Karpas-422 (cell line): ENCODE data around the gene INPP5E. TPM values are rescaled to one million over a fixed set of nuclear protein-coding genes. Genes with fewer than 3 reads are reported as not detected.

Experiments used
- DNase-seq: peaks from one replicate; pipeline ENCODE4 v3.0.0-alpha.2; 2015
- H2AFZ ChIP-seq: fragments of 200-600 bp; sonication (generic); 2 replicates; pipeline ENCODE4 v1.6.1; 2014; ENCODE audit warnings: antibody characterized with exemption, low read length, mixed read lengths
- H3K27ac ChIP-seq: fragments of 200-600 bp; sonication (generic); 2 replicates; pipeline ENCODE4 v1.5.1; 2014; ENCODE audit warnings: mild to moderate bottlenecking, low read length, moderate library complexity
- H3K27me3 ChIP-seq: fragments of 200-600 bp; sonication (generic); 2 replicates; pipeline ENCODE4 v1.6.1; 2014; ENCODE audit warnings: low read length, mixed read lengths
- H3K36me3 ChIP-seq: fragments of 200-600 bp; sonication (generic); 2 replicates; pipeline ENCODE4 v1.6.1; 2014; ENCODE audit warnings: low read length, mixed read lengths; ENCODE audit not compliant: insufficient read depth
- H3K4me1 ChIP-seq: fragments of 200-600 bp; sonication (generic); 2 replicates; pipeline ENCODE4 v1.6.1; 2014; ENCODE audit warnings: mild to moderate bottlenecking, low read length, mixed read lengths
- H3K4me2 ChIP-seq: fragments of 200-600 bp; sonication (generic); 2 replicates; pipeline ENCODE4 v1.6.1; 2014; ENCODE audit warnings: low read length, low read depth, mild to moderate bottlenecking; ENCODE audit not compliant: poor library complexity, severe bottlenecking
- H3K4me3 ChIP-seq: fragments of 200-600 bp; sonication (generic); 2 replicates; pipeline ENCODE4 v1.5.1; 2014; ENCODE audit warnings: mild to moderate bottlenecking, antibody characterized with exemption, low read length, mixed read lengths
- H3K79me2 ChIP-seq: fragments of 200-600 bp; sonication (generic); 2 replicates; pipeline ENCODE4 v1.6.1; 2014; ENCODE audit warnings: mild to moderate bottlenecking, low read length, mixed read lengths
- H3K9ac ChIP-seq: fragments of 200-600 bp; sonication (generic); 2 replicates; pipeline ENCODE4 v1.6.0; 2014; ENCODE audit warnings: low read length
- H3K9me2 ChIP-seq: fragments of 200-600 bp; sonication (generic), shearing (Covaris generic); replicated peaks from 2 replicates; pipeline ENCODE4 v1.6.0; 2014; ENCODE audit warnings: mild to moderate bottlenecking, low read length, moderate library complexity; ENCODE audit not compliant: insufficient read depth
- H3K9me3 ChIP-seq: fragments of 300-700, 200-600 bp; sonication (generic); 2 replicates; pipeline ENCODE4 v1.6.1; 2014; ENCODE audit warnings: low read length, mixed read lengths
- H4K20me1 ChIP-seq: fragments of 200-600 bp; sonication (generic); 2 replicates; pipeline ENCODE4 v1.6.1; 2014; ENCODE audit warnings: mild to moderate bottlenecking, antibody characterized with exemption, low read length, low read depth; ENCODE audit not compliant: insufficient read depth
- total RNA-seq: library from RNA; depleted of rRNA; stranded (reverse); fragments of >200 nt; shearing (Covaris generic); gene quantifications from 2 replicates; pipeline ENCODE4 v1.2.3, GENCODE V29; 2014; ENCODE audit warnings: low replicate concordance; rRNA removed

INPP5E gene
- total RNA-seq, 1 experiment from 2014 or later, result 8.0 TPM

GRCh38 chr9:136381311-136381710 lies 58.3 kb downstream of the INPP5E start:
- H3K9me2 ChIP-seq, result no peaks in the 10 kb centered on the region
- H3K27ac ChIP-seq, result no peak overlapping the region
- H4K20me1 ChIP-seq, result 0 out of 2 replicates have a peak, but pooled peaks cover 5% of the 10 kb centered on the region
- no peak overlapping the region for H2AFZ ChIP-seq
- H3K9me3 ChIP-seq, result no peaks in the 10 kb centered on the region
- no peak overlapping the region for H3K4me3 ChIP-seq
- no peaks in the 10 kb centered on the region for H3K4me1 ChIP-seq
- no peak overlapping the region for H3K4me2 ChIP-seq
- no peak overlapping the region for H3K9ac ChIP-seq
- no peaks in the 10 kb centered on the region for H3K27me3 ChIP-seq
- DNase-seq, result no peak
- no peaks in the 10 kb centered on the region for H3K79me2 ChIP-seq
- peaks cover 9% of the 10 kb centered on the region; the same call in 1 of the 2 replicates for H3K36me3 ChIP-seq

- H2AFZ ChIP-seq, result no peak overlapping the region
- no peaks in the 10 kb centered on the region for H3K79me2 ChIP-seq
- no peak overlapping the region for H3K27ac ChIP-seq
- DNase-seq, result no peak
- H3K9ac ChIP-seq, result no peak overlapping the region
- H3K36me3 ChIP-seq, result peaks cover 4% of the 10 kb centered on the region; the same call in 1 of the 2 replicates
- no peak overlapping the region for H3K4me2 ChIP-seq
- no peaks in the 10 kb centered on the region for H3K4me1 ChIP-seq
- no peaks in the 10 kb centered on the region for H3K27me3 ChIP-seq
- H3K4me3 ChIP-seq, result no peak overlapping the region
- no peaks in the 10 kb centered on the region for H3K9me3 ChIP-seq
- no peaks in the 10 kb centered on the region for H4K20me1 ChIP-seq
- no peaks in the 10 kb centered on the region for H3K9me2 ChIP-seq
Observed at GRCh38 chr9:136380381-136380780, 59.3 kb downstream of the INPP5E start.

GRCh38 chr9:136379891-136380290 lies 59.8 kb downstream of the INPP5E start:
- H3K4me3 ChIP-seq, result no peak overlapping the region
- H3K9ac ChIP-seq, result no peak overlapping the region
- H3K27me3 ChIP-seq, result no peaks in the 10 kb centered on the region
- H2AFZ ChIP-seq, result no peak overlapping the region
- no peaks in the 10 kb centered on the region for H3K4me1 ChIP-seq
- no peak overlapping the region for H3K27ac ChIP-seq
- no peaks in the 10 kb centered on the region for H4K20me1 ChIP-seq
- H3K36me3 ChIP-seq, result peaks cover 4% of the 10 kb centered on the region; the same call in 1 of the 2 replicates
- no peaks in the 10 kb centered on the region for H3K9me2 ChIP-seq
- H3K9me3 ChIP-seq, result no peaks in the 10 kb centered on the region
- no peaks in the 10 kb centered on the region for H3K79me2 ChIP-seq
- no peak overlapping the region for H3K4me2 ChIP-seq
- DNase-seq, result no peak

GRCh38 chr9:136379401-136379800 lies 60.2 kb downstream of the INPP5E start:
- Histone ChIP-seq H4K20me1 (no peaks in the 10 kb centered on the region), H3K27me3 (no peaks in the 10 kb centered on the region), H3K4me3 (no peak overlapping the region), H3K9ac (no peak overlapping the region), H3K9me2 (no peaks in the 10 kb centered on the region), H3K27ac (no peak overlapping the region), H3K36me3 (no peaks in the 10 kb centered on the region; the same call in 1 of the 2 replicates), H2AFZ (no peak overlapping the region), H3K9me3 (no peaks in the 10 kb centered on the region), H3K4me1 (no peaks in the 10 kb centered on the region), H3K79me2 (no peaks in the 10 kb centered on the region), H3K4me2 (no peak overlapping the region)
- DNase-seq, result no peak

- Histone ChIP-seq H2AFZ (no peak overlapping the region), H3K4me2 (no peak overlapping the region), H3K4me1 (no peaks in the 10 kb centered on the region), H3K9me3 (no peaks in the 10 kb centered on the region), H3K9ac (no peak overlapping the region), H3K36me3 (no peaks in the 10 kb centered on the region), H3K4me3 (no peak overlapping the region), H3K27me3 (no peaks in the 10 kb centered on the region), H3K27ac (no peak overlapping the region), H3K9me2 (no peaks in the 10 kb centered on the region), H3K79me2 (no peaks in the 10 kb centered on the region), H4K20me1 (no peaks in the 10 kb centered on the region)
- no peak for DNase-seq
Observed at GRCh38 chr9:136379003-136379287, 60.7 kb downstream of the INPP5E start.

Other genes with a start within 250 kb of the INPP5E start
- gene LHX3, start 234.7 kb downstream of the INPP5E start, total RNA-seq, result not detected in 2 replicates
- 11.3 and 18.9 TPM in 2 replicates for gene QSOX2, start 194.0 kb downstream of the INPP5E start, total RNA-seq
- 0.34 and 0.43 TPM in 2 replicates for gene CCDC187, start 135.8 kb downstream of the INPP5E start, total RNA-seq
- gene GPSM1, start 112.3 kb downstream of the INPP5E start, total RNA-seq, result 11.7 and 38.4 TPM in 2 replicates
- gene DNLZ, start 76.1 kb downstream of the INPP5E start, total RNA-seq, result 40.1 and 104 TPM in 2 replicates
- gene CARD9, start 66.2 kb downstream of the INPP5E start, total RNA-seq, result 1.3 and 2.9 TPM in 2 replicates
- 3.7 and 9.6 TPM in 2 replicates for gene SNAPC4, start 39.7 kb downstream of the INPP5E start, total RNA-seq
- gene ENTR1, start 29.2 kb downstream of the INPP5E start, total RNA-seq, result 65.5 and 116 TPM in 2 replicates
- gene PMPCA, start 29.2 kb downstream of the INPP5E start, total RNA-seq, result 20.9 and 55.8 TPM in 2 replicates
- gene SEC16A, start 43.2 kb upstream of the INPP5E start, total RNA-seq, result 21.5 and 26.6 TPM in 2 replicates
- 4.3 and 15.0 TPM in 2 replicates for gene NOTCH1, start 106.2 kb upstream of the INPP5E start, total RNA-seq
- not detected in 2 replicates for gene EGFL7, start 223.1 kb upstream of the INPP5E start, total RNA-seq
- gene AGPAT2, start 247.6 kb upstream of the INPP5E start, total RNA-seq, result 12.3 and 38.5 TPM in 2 replicates